ENCODE data around the gene KIF6. TPM values are rescaled to one million over a fixed set of nuclear protein-coding genes. Genes with fewer than 3 reads are reported as not detected.

The KIF6 gene
- total RNA-seq, 1 donor from 2014 or later = not detected

DNA sequence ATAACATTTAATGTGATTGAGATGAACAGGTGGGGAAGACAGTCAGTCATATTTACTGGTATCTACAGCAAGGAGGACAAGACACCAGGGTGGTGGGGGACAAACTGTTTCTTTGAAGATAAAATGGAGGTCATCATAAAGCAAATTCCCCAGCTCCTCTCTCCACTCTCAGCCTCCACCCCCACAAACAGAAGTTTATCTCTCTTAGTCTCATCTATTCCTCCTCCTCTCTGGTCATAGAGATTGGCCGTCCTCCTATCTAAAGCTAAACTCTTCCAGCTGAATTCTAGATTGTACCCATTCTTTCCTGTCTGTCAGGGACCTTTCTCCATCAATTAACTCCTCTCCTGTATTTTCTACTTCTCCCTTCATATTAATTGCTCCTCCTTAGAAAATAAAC lies 71.1 kb downstream of the KIF6 start:
- TF ChIP-seq, protein P1, sequence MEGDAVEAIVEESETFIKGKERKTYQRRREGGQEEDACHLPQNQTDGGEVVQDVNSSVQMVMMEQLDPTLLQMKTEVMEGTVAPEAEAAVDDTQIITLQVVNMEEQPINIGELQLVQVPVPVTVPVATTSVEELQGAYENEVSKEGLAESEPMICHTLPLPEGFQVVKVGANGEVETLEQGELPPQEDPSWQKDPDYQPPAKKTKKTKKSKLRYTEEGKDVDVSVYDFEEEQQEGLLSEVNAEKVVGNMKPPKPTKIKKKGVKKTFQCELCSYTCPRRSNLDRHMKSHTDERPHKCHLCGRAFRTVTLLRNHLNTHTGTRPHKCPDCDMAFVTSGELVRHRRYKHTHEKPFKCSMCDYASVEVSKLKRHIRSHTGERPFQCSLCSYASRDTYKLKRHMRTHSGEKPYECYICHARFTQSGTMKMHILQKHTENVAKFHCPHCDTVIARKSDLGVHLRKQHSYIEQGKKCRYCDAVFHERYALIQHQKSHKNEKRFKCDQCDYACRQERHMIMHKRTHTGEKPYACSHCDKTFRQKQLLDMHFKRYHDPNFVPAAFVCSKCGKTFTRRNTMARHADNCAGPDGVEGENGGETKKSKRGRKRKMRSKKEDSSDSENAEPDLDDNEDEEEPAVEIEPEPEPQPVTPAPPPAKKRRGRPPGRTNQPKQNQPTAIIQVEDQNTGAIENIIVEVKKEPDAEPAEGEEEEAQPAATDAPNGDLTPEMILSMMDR (IDR thresholded peaks at IDR 0.05; ENCODE audit: insufficient read depth, low read length, severe bottlenecking) = no peak
- DNase-seq (ENCODE audit: low read depth) (no peak), FAIRE-seq (no peak)
- Histone ChIP-seq H3K27me3 (ENCODE audit: control insufficient read depth, insufficient read depth, low read length) (no peaks in the 10 kb centered on the region), H3K36me3 (ENCODE audit: control insufficient read depth, insufficient read depth, low read length) (no peaks in the 10 kb centered on the region), H3K4me3 (ENCODE audit: low read depth, low read length) (no peak overlapping the region)

DNA sequence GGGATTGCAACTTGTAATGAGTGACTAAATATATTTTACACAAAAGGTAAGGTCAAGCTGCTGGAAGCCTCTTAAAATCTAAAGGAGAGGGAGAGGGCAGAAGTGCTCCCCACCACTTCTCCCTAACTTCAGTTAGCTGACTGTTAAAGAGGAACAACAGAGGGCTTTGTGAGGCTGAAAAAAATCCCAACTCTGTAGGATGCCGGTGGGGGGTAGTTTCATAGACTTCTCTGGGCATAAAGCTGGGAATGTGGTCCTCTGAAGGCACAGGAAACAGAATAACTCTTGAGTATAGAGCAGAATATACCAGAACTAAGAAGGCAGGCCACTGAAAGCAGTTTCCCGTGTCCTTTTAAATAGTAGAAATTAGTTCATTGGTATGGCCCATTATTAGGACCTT lies 71.6 kb downstream of the KIF6 start:
- no peak for DNase-seq (ENCODE audit: low read depth)
- no peak for FAIRE-seq
- no peaks in the 10 kb centered on the region for H3K27me3 ChIP-seq (ENCODE audit: control insufficient read depth, insufficient read depth, low read length)
- H3K4me3 ChIP-seq (ENCODE audit: low read depth, low read length) = no peak overlapping the region
- no peaks in the 10 kb centered on the region for H3K36me3 ChIP-seq (ENCODE audit: control insufficient read depth, insufficient read depth, low read length)
- TF ChIP-seq, protein P1 (IDR thresholded peaks at IDR 0.05; ENCODE audit: insufficient read depth, low read length, severe bottlenecking) = no peak

DNA sequence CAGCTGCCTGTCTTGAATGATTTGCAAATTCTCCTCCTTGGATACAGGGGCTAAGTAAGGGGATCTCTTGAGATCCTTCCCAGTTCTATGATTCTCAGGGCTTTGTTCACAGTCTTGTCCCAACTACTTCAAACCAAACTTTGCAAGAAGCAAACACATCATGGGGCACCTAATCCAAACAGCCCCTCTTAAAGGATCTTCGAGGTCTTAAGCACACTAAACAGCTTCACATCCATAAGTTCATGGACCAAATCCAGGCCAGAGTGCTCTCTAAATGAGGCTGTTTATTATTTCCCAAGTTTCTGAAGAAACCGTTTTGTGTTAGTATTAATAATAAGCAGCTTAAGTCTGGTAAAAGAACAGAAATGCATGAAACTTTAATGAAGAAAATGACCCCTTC lies 75.2 kb downstream of the KIF6 start:
- Histone ChIP-seq H3K4me3 (ENCODE audit: low read depth, low read length) (no peak overlapping the region), H3K36me3 (ENCODE audit: control insufficient read depth, insufficient read depth, low read length) (no peaks in the 10 kb centered on the region), H3K27me3 (ENCODE audit: control insufficient read depth, insufficient read depth, low read length) (no peaks in the 10 kb centered on the region)
- DNase-seq (ENCODE audit: low read depth) (no peak), FAIRE-seq (no peak)
- TF ChIP-seq, protein P1 (IDR thresholded peaks at IDR 0.05; ENCODE audit: insufficient read depth, low read length, severe bottlenecking) = no peak

DNA sequence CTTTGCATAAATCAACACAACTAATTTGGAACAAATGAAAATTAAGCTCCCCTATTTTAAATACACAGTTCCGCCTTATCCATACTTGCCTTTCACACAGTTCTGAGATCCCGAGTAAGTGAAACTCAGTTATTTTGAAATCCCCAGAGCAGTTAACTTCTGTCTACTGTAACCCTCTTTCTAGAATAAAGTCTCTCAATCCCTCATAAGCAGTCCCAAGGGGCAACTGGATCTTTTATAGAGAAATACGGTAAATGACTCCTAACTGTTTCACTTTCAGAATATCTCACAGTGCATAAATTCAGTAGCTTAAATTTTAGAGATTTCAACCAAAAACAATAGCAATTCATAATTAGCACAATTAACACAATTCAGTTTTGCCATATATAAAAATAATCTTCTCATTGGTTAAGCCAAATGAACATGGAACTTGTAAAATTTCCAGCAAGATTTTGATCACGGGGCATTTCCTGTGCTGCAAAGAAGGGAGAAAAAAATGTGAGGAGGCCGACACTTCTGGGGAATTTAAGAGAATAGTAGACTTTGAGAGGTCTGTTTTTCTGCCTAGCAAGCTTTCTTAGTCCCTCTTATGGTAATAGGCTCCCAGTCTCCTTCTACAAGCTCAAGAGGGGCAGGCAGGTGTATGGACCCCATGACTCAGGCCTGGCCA lies 78.3 kb downstream of the KIF6 start:
- no peak overlapping the region for H3K4me3 ChIP-seq (ENCODE audit: low read depth, low read length)
- no peak for DNase-seq (ENCODE audit: low read depth)
- FAIRE-seq = no peak
- no peaks in the 10 kb centered on the region for H3K36me3 ChIP-seq (ENCODE audit: control insufficient read depth, insufficient read depth, low read length)
- TF ChIP-seq, protein P1 (IDR thresholded peaks at IDR 0.05; ENCODE audit: insufficient read depth, low read length, severe bottlenecking) = no peak
- no peaks in the 10 kb centered on the region for H3K27me3 ChIP-seq (ENCODE audit: control insufficient read depth, insufficient read depth, low read length)

DNA sequence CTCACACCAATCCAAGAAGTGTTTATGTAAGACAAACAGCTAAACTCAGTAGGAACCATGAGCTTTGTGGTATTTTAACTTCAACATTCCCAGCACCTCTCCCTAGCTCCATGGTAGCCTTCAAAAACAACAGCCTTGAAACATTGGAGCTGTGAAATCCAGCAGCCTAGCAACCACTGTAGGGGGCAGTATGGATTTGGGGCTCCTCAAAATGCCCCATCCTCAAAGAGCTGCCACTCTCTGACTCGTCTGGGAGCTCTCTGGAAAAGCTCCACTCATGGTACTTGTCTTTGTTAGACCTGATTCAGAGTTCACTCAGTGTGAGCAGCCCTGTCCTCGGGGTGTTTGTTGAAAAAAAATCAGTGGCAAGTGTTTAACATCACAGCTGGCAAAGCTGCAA lies 82.9 kb downstream of the KIF6 start:
- H3K27me3 ChIP-seq (ENCODE audit: control insufficient read depth, insufficient read depth, low read length) = no peaks in the 10 kb centered on the region
- TF ChIP-seq, protein P1 (IDR thresholded peaks at IDR 0.05; ENCODE audit: insufficient read depth, low read length, severe bottlenecking) = no peak
- DNase-seq (ENCODE audit: low read depth) (peak; percentile 3), FAIRE-seq (no peak)
- no peaks in the 10 kb centered on the region for H3K36me3 ChIP-seq (ENCODE audit: control insufficient read depth, insufficient read depth, low read length)
- H3K4me3 ChIP-seq (ENCODE audit: low read depth, low read length) = no peak overlapping the region

Measured in bronchial epithelial cell (primary cell).